Endodermal cell (in vitro differentiated cells): Measurements from ENCODE around the gene NUCB1. TPM values are rescaled to one million over a fixed set of nuclear protein-coding genes. Genes with fewer than 3 reads are reported as not detected.

Experiments
- DNase-seq: peaks from one replicate; pipeline ENCODE4 v3.0.0-alpha.2; 2017
- H3K27ac ChIP-seq: 2 replicates; pipeline ENCODE4 v1.5.1; 2013; ENCODE audit warnings: mild to moderate bottlenecking, low read depth, low read length, moderate library complexity
- H3K27me3 ChIP-seq: 2 replicates; pipeline ENCODE4 v1.6.1; 2013; ENCODE audit warnings: mild to moderate bottlenecking, low read length, moderate library complexity; ENCODE audit not compliant: insufficient read depth, control insufficient read depth, poor library complexity, severe bottlenecking
- H3K36me3 ChIP-seq: 2 replicates; pipeline ENCODE4 v1.7.0; 2013; ENCODE audit warnings: mild to moderate bottlenecking, low read length, moderate library complexity; ENCODE audit not compliant: control insufficient read depth, insufficient read depth
- H3K4me1 ChIP-seq: one replicate; pipeline ENCODE4 v1.7.0; 2013; ENCODE audit warnings: low read length; ENCODE audit not compliant: control insufficient read depth, insufficient read depth
- H3K4me3 ChIP-seq: 2 replicates; pipeline ENCODE4 v1.5.1; 2013; ENCODE audit warnings: mild to moderate bottlenecking, low read length, moderate library complexity
- H3K9ac ChIP-seq: 2 replicates; pipeline ENCODE4 v1.6.1; 2013; ENCODE audit warnings: mild to moderate bottlenecking, low read length, moderate library complexity; ENCODE audit not compliant: poor library complexity, severe bottlenecking; ENCODE audit errors: extremely low read depth
- H3K9me3 ChIP-seq: 2 replicates; pipeline ENCODE4 v1.6.1; 2013; ENCODE audit warnings: mild to moderate bottlenecking, low read length, moderate library complexity; ENCODE audit not compliant: control insufficient read depth
- H3K27ac Mint-ChIP-seq: 2 replicates; pipeline ENCODE4 v1.8.0; 2020; ENCODE audit warnings: mixed read lengths
- H3K27me3 Mint-ChIP-seq: 2 replicates; pipeline ENCODE4 v1.8.0; 2021; ENCODE audit warnings: mild to moderate bottlenecking, mixed read lengths; ENCODE audit not compliant: insufficient read depth
- H3K36me3 Mint-ChIP-seq: 2 replicates; pipeline ENCODE4 v1.8.0; 2020; ENCODE audit warnings: low read depth, mixed read lengths
- H3K4me1 Mint-ChIP-seq: 2 replicates; pipeline ENCODE4 v1.8.0; 2020; ENCODE audit warnings: mixed read lengths
- H3K4me3 Mint-ChIP-seq: 2 replicates; pipeline ENCODE4 v1.8.0; 2020; ENCODE audit warnings: mild to moderate bottlenecking, moderate library complexity, mixed read lengths
- H3K9me3 Mint-ChIP-seq: 2 replicates; pipeline ENCODE4 v1.8.0; 2020; ENCODE audit warnings: mild to moderate bottlenecking, mixed read lengths
- WGBS, 2 experiments: methylation state at CpG; one replicate each; pipeline versions ENCODE4 v1.1.5 to v1.1.7; 2013; ENCODE audit warnings: missing lambda C conversion rate in 2 of 2, mixed read lengths in 1 of 2; ENCODE audit not compliant: insufficient coverage in 1 of 2, insufficient read length in 1 of 2; 5-methylcytosine and 5-hydroxymethylcytosine counted together
- total RNA-seq, 2 donors: library from RNA; stranded (reverse); fragmentation: NEBNext Ultra II Directional in 1 of 2; extraction: Animal tissue kit (Norgen Biotek cat#: 25700) in 1 of 2; gene quantifications; 2 replicates in 1 of 2; 3 replicates in 1 of 2; pipeline ENCODE4 v1.2.1, GENCODE V29; 2021
- TF ChIP-seq, protein P1 (sequence below): fragments of 200-600 bp; sonication (generic); conservative IDR thresholded peaks from 2 replicates; pipeline ENCODE4 v1.5.0; 2021; ENCODE audit warnings: antibody characterized with exemption, mild to moderate bottlenecking

Gene NUCB1
- total RNA-seq, 2 donors from 2014 or later = 177 to 222 TPM

DNA sequence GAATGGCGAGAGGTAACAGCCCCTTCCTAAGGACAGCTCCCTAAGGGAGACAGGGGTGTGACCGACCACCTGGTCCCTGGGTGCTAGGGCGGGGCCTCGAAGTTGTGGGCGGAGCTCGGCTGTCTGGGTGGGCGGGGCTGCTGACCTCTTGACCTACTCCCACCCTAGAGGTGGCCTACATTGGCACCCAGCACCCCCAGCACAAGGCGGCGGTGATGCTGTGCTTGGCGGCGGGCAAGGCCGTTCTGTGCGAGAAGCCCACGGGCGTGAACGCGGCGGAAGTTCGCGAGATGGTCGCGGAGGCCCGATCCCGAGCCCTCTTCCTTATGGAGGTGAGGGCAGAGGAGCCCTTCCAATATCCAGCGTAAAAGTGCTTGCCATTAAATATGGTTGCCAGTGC lies 35.8 kb downstream of the NUCB1 start:
- peaks cover 4% of the 10 kb centered on the region for H3K9me3 Mint-ChIP-seq
- H3K4me3 ChIP-seq = no peak overlapping the region
- WGBS, 2 experiments = 95 to 98% methylated on average over 25 of the region's 25 CpGs
- no peak overlapping the region for H3K27ac ChIP-seq
- no peaks in the 10 kb centered on the region for H3K36me3 Mint-ChIP-seq
- H3K4me1 Mint-ChIP-seq = peaks cover 15% of the 10 kb centered on the region
- H3K4me3 Mint-ChIP-seq = no peak overlapping the region
- peaks cover 30% of the 10 kb centered on the region for H3K27me3 ChIP-seq
- H3K9ac ChIP-seq = no peak overlapping the region
- TF ChIP-seq, protein P1, sequence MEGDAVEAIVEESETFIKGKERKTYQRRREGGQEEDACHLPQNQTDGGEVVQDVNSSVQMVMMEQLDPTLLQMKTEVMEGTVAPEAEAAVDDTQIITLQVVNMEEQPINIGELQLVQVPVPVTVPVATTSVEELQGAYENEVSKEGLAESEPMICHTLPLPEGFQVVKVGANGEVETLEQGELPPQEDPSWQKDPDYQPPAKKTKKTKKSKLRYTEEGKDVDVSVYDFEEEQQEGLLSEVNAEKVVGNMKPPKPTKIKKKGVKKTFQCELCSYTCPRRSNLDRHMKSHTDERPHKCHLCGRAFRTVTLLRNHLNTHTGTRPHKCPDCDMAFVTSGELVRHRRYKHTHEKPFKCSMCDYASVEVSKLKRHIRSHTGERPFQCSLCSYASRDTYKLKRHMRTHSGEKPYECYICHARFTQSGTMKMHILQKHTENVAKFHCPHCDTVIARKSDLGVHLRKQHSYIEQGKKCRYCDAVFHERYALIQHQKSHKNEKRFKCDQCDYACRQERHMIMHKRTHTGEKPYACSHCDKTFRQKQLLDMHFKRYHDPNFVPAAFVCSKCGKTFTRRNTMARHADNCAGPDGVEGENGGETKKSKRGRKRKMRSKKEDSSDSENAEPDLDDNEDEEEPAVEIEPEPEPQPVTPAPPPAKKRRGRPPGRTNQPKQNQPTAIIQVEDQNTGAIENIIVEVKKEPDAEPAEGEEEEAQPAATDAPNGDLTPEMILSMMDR = no peak
- H3K36me3 ChIP-seq = no peaks in the 10 kb centered on the region
- H3K9me3 ChIP-seq = no peaks in the 10 kb centered on the region
- peaks cover 38% of the 10 kb centered on the region for H3K27me3 Mint-ChIP-seq
- H3K27ac Mint-ChIP-seq = no peak overlapping the region
- DNase-seq = no peak
- no peaks in the 10 kb centered on the region for H3K4me1 ChIP-seq

DNA sequence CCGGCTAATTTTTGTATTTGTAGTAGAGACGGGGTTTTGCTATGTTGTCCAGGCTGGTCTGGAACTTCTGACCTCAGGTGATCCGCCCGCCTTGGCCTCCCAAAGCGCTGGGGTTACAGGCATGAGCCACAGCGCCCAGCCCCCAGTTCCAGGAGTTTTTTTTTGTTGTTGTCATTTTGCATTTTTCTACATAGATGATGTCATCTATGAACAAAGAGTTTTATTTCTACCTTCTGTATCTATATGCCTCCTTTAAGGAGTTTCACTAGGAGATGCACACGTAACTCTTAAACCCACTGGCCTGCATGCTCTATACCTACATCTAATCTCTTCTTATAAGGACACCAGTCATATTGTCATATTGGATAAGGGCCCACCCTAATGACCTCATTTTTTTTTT lies 38.1 kb downstream of the NUCB1 start:
- TF ChIP-seq, protein P1 = no peak
- H3K9me3 Mint-ChIP-seq = peaks cover 7% of the 10 kb centered on the region
- DNase-seq = no peak
- Histone ChIP-seq H3K4me3 (no peak overlapping the region), H3K9ac (no peak overlapping the region), H3K27me3 (peaks cover 15% of the 10 kb centered on the region), H3K4me1 (no peaks in the 10 kb centered on the region), H3K36me3 (no peaks in the 10 kb centered on the region), H3K27ac (no peak overlapping the region), H3K9me3 (no peaks in the 10 kb centered on the region)
- H3K27me3 Mint-ChIP-seq = peaks cover 20% of the 10 kb centered on the region
- H3K27ac Mint-ChIP-seq = no peak overlapping the region
- 93 to 98% methylated on average over 6 to 7 of the region's 7 CpGs for WGBS, 2 experiments
- peaks cover 1% of the 10 kb centered on the region for H3K36me3 Mint-ChIP-seq
- peaks cover 14% of the 10 kb centered on the region for H3K4me1 Mint-ChIP-seq
- no peak overlapping the region for H3K4me3 Mint-ChIP-seq

DNA sequence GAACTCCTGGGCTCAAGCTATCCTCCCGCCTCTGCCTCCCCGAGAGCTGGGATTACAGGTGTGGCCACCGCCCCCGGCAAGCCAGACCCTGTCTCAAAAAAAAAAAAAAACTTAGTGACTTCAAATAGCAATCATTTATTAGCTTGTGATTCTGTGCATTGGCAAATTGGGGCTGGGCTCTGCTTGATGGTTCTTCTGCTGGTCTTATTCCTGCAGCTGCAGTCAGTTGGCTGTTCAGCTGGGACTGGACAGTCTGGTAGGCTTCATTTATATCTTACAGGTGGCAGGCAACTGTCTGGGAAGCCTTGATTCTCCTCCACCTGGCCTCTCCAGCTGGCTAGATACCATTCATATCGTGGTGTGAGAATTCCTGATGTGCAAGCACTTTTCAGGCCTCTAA lies 40.8 kb downstream of the NUCB1 start:
- Histone ChIP-seq H3K36me3 (no peaks in the 10 kb centered on the region), H3K9ac (no peak overlapping the region), H3K27me3 (no peaks in the 10 kb centered on the region), H3K9me3 (no peaks in the 10 kb centered on the region), H3K4me3 (no peak overlapping the region), H3K4me1 (no peaks in the 10 kb centered on the region), H3K27ac (no peak overlapping the region)
- Mint-ChIP-seq H3K27ac (no peak overlapping the region), H3K4me1 (no peaks in the 10 kb centered on the region), H3K4me3 (no peak overlapping the region), H3K27me3 (no peaks in the 10 kb centered on the region), H3K9me3 (peaks cover 7% of the 10 kb centered on the region), H3K36me3 (peaks cover 1% of the 10 kb centered on the region)
- WGBS, 2 experiments = 94 to 95% methylated on average over 4 to 5 of the region's 5 CpGs
- DNase-seq = no peak
- TF ChIP-seq, protein P1 = no peak
